Right lobe of liver (tissue), 6 donors: ENCODE data around the gene TARBP1. TPM values are rescaled to one million over a fixed set of nuclear protein-coding genes. Genes with fewer than 3 reads are reported as not detected.

Experiments used
- ATAC-seq, 4 donors: fragments of 200-7000 bp; cut with Tn5 transposase; one replicate each; pipeline ENCODE4 v1.9.1; 2020; ENCODE audit warnings: mild to moderate bottlenecking in 4 of 4, moderate library complexity in 4 of 4
- DNase-seq, 3 donors: peaks; one replicate each; pipeline ENCODE4 v3.0.0-alpha.2; 2020
- H3K27ac ChIP-seq, 3 donors: fragments of 200-600 bp; one replicate each; pipeline ENCODE4 v1.8.0; 2022
- H3K27me3 ChIP-seq, 2 donors: fragments of 200-600 bp; one replicate each; pipeline ENCODE4 v1.8.0; 2022
- H3K36me3 ChIP-seq, 4 donors: fragments of 200-600 bp; sonication (generic) in 1 of 4; one replicate each; pipeline versions ENCODE4 v1.5.1 to v1.8.0; 2017 to 2022; ENCODE audit warnings: control low read depth in 1 of 4
- H3K4me1 ChIP-seq, 4 donors: fragments of 200-600 bp; sonication (generic) in 1 of 4; one replicate each; pipeline versions ENCODE4 v1.5.1 to v1.8.0; 2017 to 2022; ENCODE audit warnings: control low read depth in 1 of 4
- H3K4me3 ChIP-seq, 3 donors: fragments of 200-600 bp; one replicate each; pipeline ENCODE4 v1.8.0; 2022
- H3K9me3 ChIP-seq, 4 donors: fragments of 200-600 bp; sonication (generic) in 1 of 4; one replicate each; pipeline versions ENCODE4 v1.5.1 to v1.8.0; 2017 to 2022; ENCODE audit warnings: control low read depth in 1 of 4
- CTCF ChIP-seq, 4 donors: fragments of 200-600 bp in 3 of 4; fragments of 450-650 bp in 1 of 4; IDR thresholded peaks; one replicate each; pipeline versions ENCODE4 v1.5.1 to v1.8.0; 2016 to 2022; ENCODE audit warnings: antibody characterized with exemption in 4 of 4, mild to moderate bottlenecking in 2 of 4
- POLR2A ChIP-seq: fragments of 450-650 bp; IDR thresholded peaks from one replicate; pipeline ENCODE4 v1.6.1; 2017; ENCODE audit warnings: antibody characterized with exemption, mild to moderate bottlenecking
- WGBS: methylation state at CpG from one replicate; pipeline ENCODE4 v1.1.6; 2018; ENCODE audit warnings: low coverage, low lambda C conversion rate; ENCODE audit not compliant: insufficient coverage; ENCODE audit errors: missing lambda C conversion rate; 5-methylcytosine and 5-hydroxymethylcytosine counted together
- intact Hi-C, 2 donors: fragments of 100-400 bp; cut with DNase I; formaldehyde crosslinking; loops; one replicate each; pipeline versions ENCODE4 v1.11.2 to v1.14.1; 2022
- total RNA-seq, 6 experiments: library from RNA; depleted of rRNA in 2 of 6; stranded (reverse); fragments of >200 nt in 2 of 6; fragmentation: NEBNext Ultra II Directional in 3 of 6; extraction: Animal tissue kit (Norgen Biotek cat#: 25700) in 3 of 6; gene quantifications; one replicate each; pipeline versions ENCODE4 v1.1.0 to v1.2.4, GENCODE V29; 2016 to 2023
- donor health status: DM: no; HTN: yes; CAD: no.
- donor health status: DM: no; HTN: no; CAD: no.
- donor health status: DM: no; HTN: no; CAD: no.
- donor health status: DM: no; HTN: yes; CAD: no.
- donor health status: DM: no; HTN: yes; CAD: no.

Gene TARBP1
- total RNA-seq, 6 experiments from 2014 or later, result 7.2 to 16.7 (median 8.0) TPM

DNA sequence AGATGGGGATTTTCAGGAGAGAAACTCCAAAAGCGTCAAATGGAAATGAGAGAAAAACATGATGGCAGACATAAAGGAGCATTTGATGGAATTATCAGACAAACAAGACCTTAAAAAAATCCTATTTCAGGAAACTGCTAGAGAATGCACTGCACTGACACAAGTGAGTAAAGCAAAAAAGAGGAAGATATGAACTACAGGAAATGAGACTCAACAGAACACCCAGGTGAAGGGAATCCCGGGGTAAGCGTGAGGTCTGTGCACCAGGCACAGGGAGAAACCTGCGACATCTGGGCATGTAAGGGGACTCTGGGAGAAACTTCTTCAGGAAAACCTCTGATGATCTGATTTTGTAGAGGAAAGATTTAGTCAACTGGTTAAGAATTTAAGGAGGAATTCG lies 2.8 kb downstream of the TARBP1 start:
- no peak for DNase-seq
- Histone ChIP-seq H3K4me3 (no peak overlapping the region), H3K27ac (no peak overlapping the region), H3K9me3 (no peaks in the 10 kb centered on the region), H3K27me3 (no peaks in the 10 kb centered on the region), H3K36me3 (no peaks in the 10 kb centered on the region), H3K4me1 (peaks cover 0 to 10% (median 0%) of the 10 kb centered on the region in 4 donors)
- TF ChIP-seq POLR2A (no peak), CTCF (IDR thresholded peaks at IDR 0.05) (no peak)
- ATAC-seq, result no peak
- 64% methylated on average over 5 of the region's 5 CpGs for WGBS
- intact Hi-C loops, result no loop called here

GRCh38 chr1:234475167-234475793 lies 3.7 kb downstream of the TARBP1 start:
- Histone ChIP-seq H3K27me3 (no peaks in the 10 kb centered on the region), H3K9me3 (no peaks in the 10 kb centered on the region), H3K36me3 (no peaks in the 10 kb centered on the region), H3K4me1 (peaks cover 0 to 10% (median 0%) of the 10 kb centered on the region in 4 donors), H3K27ac (no peak overlapping the region), H3K4me3 (no peak overlapping the region)
- TF ChIP-seq POLR2A, result no peak
- TF ChIP-seq CTCF (IDR thresholded peaks at IDR 0.05), result no peak
- ATAC-seq (no peak), DNase-seq (no peak)
- WGBS, result 90% methylated on average over 5 of the region's 12 CpGs
- intact Hi-C loops, result no loop called here

GRCh38 chr1:234474375-234474774 lies 4.6 kb downstream of the TARBP1 start:
- Histone ChIP-seq H3K27ac (no peak overlapping the region), H3K9me3 (no peaks in the 10 kb centered on the region), H3K4me1 (peaks cover 0 to 10% (median 0%) of the 10 kb centered on the region in 4 donors), H3K36me3 (no peaks in the 10 kb centered on the region), H3K4me3 (no peak overlapping the region), H3K27me3 (no peaks in the 10 kb centered on the region)
- ATAC-seq (no peak), DNase-seq (no peak)
- TF ChIP-seq CTCF (IDR thresholded peaks at IDR 0.05) (no peak), POLR2A (no peak)
- intact Hi-C loops, result no loop called here
- WGBS, result 60% methylated on average over 2 of the region's 2 CpGs

GRCh38 chr1:234473118-234473517 lies 5.9 kb downstream of the TARBP1 start:
- no peak for DNase-seq
- H3K27ac ChIP-seq, result no peak overlapping the region
- no peaks in the 10 kb centered on the region for H3K36me3 ChIP-seq
- peaks cover 0 to 10% (median 0%) of the 10 kb centered on the region in 4 donors for H3K4me1 ChIP-seq
- H3K4me3 ChIP-seq, result no peak overlapping the region
- peak in 2 of 4 donors; percentile 12 to 24 for ATAC-seq
- no peak for TF ChIP-seq CTCF (IDR thresholded peaks at IDR 0.05)
- no peak for TF ChIP-seq POLR2A
- H3K27me3 ChIP-seq, result no peaks in the 10 kb centered on the region
- H3K9me3 ChIP-seq, result no peaks in the 10 kb centered on the region
- intact Hi-C loops, result no loop called here
- WGBS, result 62% methylated on average over 3 of the region's 3 CpGs

DNA sequence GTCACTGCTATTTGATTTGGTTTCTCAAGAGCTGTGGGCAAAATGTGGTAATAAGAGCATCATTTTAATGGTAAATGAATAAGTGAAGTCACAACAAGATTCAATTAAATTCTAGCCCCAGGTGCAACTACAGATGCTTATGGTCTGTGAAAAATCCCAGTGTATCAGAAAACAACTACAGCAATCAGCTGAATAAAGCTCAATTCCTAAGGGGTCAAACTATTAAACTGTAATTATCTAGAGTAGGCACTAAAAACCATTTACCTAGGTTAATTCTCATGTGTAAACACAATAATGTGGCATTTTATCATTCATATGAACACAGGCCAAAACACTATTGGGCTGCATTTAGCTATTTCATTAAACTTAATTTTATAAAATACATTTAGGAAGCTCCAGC lies 9.6 kb downstream of the TARBP1 start:
- TF ChIP-seq CTCF (IDR thresholded peaks at IDR 0.05) (no peak), POLR2A (no peak)
- Histone ChIP-seq H3K27ac (no peak overlapping the region), H3K36me3 (no peaks in the 10 kb centered on the region), H3K4me3 (no peak overlapping the region), H3K9me3 (no peaks in the 10 kb centered on the region), H3K27me3 (no peaks in the 10 kb centered on the region), H3K4me1 (peaks cover 0 to 2% (median 0%) of the 10 kb centered on the region in 4 donors)
- DNase-seq (no peak), ATAC-seq (no peak)
- intact Hi-C loops, result no loop called here
